Tibial artery (tissue), 4 donors: ENCODE results near the gene MAN1B1.
"Not testable (repeated sequence)": the region's sequence is repeated elsewhere in the genome, so short reads cannot be mapped to it uniquely, and the experiment has no call there.

Experiments used
- DNase-seq, 2 donors: peaks; one replicate each; pipeline ENCODE4 v3.0.0-alpha.2; 2019
- H3K27ac ChIP-seq, 2 donors: fragments of 200-600 bp; sonication (generic) in 1 of 2; 1 replicate in 1 of 2; 2 replicates in 1 of 2; pipeline ENCODE4 v1.5.1; 2018 to 2019; ENCODE audit warnings: mild to moderate bottlenecking in 1 of 2
- H3K27me3 ChIP-seq, 2 donors: fragments of 200-600 bp; sonication (generic) in 1 of 2; one replicate each; pipeline versions ENCODE4 v1.5.1 to v1.6.0; 2016 to 2019
- H3K36me3 ChIP-seq, 3 donors: fragments of 200-600 bp; sonication (generic) in 2 of 3; one replicate each; pipeline ENCODE4 v1.5.1; 2016 to 2019; ENCODE audit warnings: mild to moderate bottlenecking in 2 of 3
- H3K4me1 ChIP-seq, 4 donors: fragments of 200-600 bp; sonication (generic) in 2 of 4; 1 replicate in 3 of 4; 2 replicates in 1 of 4; pipeline ENCODE4 v1.5.1; 2016 to 2019
- H3K4me3 ChIP-seq, 2 donors: fragments of 200-600 bp; sonication (generic) in 1 of 2; 1 replicate in 1 of 2; 2 replicates in 1 of 2; pipeline ENCODE4 v1.5.1; 2018 to 2019; ENCODE audit warnings: mild to moderate bottlenecking in 2 of 2
- H3K9me3 ChIP-seq, 3 donors: fragments of 200-600 bp; sonication (generic) in 1 of 3; one replicate each; pipeline ENCODE4 v1.5.1; 2016 to 2019
- intact Hi-C: fragments of 100-400 bp; cut with DNase I; formaldehyde crosslinking; loops from one replicate; pipeline ENCODE4 v1.15.0; 2023; ENCODE audit warnings: low total_unique reads
- TF ChIP-seq, protein P1 (sequence below), 2 experiments: fragments of 200-600 bp in 1 of 2; fragments of 450-650 bp in 1 of 2; IDR thresholded peaks; one replicate each; pipeline ENCODE4 v1.5.1; 2017 to 2019; ENCODE audit warnings: antibody characterized with exemption in 2 of 2, mild to moderate bottlenecking in 1 of 2, moderate library complexity in 1 of 2

Gene MAN1B1

DNA sequence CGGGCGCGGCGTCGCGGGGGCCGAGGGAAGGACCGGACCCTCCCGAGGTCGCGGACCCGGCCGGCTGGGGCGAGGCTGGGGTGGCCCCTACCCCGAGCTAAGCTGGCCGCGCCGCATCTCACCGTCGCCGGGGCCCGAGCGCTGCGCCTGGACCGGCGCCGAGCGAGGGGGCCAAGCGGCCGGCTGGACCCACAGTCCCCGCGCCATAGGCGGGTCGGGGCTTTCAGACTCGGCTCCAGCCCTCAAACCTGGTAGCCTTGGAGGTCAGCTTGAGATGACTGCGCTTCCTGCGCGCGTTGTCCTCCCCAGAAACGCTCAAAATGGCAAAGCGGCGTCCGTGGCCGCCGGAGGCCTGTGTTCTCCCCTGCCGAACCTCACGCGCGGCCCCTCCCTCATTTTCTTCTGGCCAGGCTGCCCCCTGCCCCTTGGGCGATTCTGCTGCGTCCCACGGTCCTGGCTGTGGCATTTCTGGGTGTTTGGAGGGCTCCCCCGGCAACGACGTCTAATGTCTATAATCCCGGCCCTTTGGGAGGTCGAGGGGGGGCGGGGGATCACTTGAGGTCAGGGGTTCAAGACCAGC is 43.5 kb downstream of the MAN1B1 start:
- Histone ChIP-seq H3K36me3 (no peaks in the 10 kb centered on the region), H3K27ac (no peak overlapping the region), H3K27me3 (peaks cover 0 to 55% of the 10 kb centered on the region in 2 donors), H3K9me3 (peaks cover 0 to 9% (median 8%) of the 10 kb centered on the region in 3 donors), H3K4me1 (peaks cover 0 to 32% (median 19%) of the 10 kb centered on the region in 4 donors), H3K4me3 (peak overlapping the region; percentile 51 to 60)
- no peak for DNase-seq
- TF ChIP-seq, protein P1, sequence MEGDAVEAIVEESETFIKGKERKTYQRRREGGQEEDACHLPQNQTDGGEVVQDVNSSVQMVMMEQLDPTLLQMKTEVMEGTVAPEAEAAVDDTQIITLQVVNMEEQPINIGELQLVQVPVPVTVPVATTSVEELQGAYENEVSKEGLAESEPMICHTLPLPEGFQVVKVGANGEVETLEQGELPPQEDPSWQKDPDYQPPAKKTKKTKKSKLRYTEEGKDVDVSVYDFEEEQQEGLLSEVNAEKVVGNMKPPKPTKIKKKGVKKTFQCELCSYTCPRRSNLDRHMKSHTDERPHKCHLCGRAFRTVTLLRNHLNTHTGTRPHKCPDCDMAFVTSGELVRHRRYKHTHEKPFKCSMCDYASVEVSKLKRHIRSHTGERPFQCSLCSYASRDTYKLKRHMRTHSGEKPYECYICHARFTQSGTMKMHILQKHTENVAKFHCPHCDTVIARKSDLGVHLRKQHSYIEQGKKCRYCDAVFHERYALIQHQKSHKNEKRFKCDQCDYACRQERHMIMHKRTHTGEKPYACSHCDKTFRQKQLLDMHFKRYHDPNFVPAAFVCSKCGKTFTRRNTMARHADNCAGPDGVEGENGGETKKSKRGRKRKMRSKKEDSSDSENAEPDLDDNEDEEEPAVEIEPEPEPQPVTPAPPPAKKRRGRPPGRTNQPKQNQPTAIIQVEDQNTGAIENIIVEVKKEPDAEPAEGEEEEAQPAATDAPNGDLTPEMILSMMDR (IDR thresholded peaks at IDR 0.05): no peak
- intact Hi-C loops: no loop called here

DNA sequence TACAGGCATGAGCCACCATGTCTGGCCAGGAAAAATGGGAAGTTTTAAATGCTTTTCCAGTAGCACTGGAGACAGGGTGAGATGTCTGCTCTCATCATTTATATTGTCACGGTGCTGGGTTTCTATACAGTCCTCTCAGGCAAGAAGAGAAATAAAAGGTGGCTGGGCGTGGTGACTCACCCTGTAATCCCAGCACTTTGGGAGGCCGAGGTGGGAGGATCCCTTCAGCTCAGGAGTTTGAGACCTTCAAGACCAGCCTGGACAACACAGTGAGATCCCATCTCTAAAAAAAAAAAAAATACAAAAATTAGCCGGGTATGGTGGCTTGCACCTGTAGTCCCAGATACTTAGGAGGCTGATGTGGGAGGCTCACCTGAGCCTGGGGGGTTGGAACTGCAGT is 47.4 kb downstream of the MAN1B1 start:
- intact Hi-C loops: no loop called here
- no peak overlapping the region for H3K4me3 ChIP-seq
- DNase-seq: no peak
- TF ChIP-seq, protein P1 (IDR thresholded peaks at IDR 0.05): no peak
- peaks cover 0 to 9% (median 8%) of the 10 kb centered on the region in 3 donors for H3K9me3 ChIP-seq
- H3K27ac ChIP-seq: no peak overlapping the region
- H3K4me1 ChIP-seq: peaks cover 0 to 20% (median 14%) of the 10 kb centered on the region in 4 donors
- H3K27me3 ChIP-seq: peaks cover 0 to 80% of the 10 kb centered on the region in 2 donors
- no peaks in the 10 kb centered on the region for H3K36me3 ChIP-seq

DNA sequence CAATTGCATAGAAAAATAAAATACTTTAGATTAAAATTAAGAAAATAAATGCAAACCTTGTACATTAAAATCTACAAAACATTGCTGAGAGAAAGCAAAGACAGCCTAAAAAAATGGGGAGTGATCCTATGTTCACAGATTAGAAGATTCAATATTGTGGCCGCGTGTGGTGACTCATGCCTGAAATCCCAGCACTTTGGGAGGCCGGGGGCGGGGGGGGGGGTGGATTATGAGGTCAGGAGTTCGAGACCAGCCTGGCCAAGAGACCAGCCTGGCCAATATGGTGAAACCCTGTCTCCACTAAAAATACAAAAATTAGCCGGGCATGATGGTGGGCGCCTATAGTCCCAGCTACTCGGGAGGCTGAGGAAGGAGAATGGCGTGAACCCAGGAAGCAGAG is 48.4 kb downstream of the MAN1B1 start:
- H3K4me3 ChIP-seq, H3K27ac ChIP-seq, H3K9me3 ChIP-seq, DNase-seq, H3K36me3 ChIP-seq, intact Hi-C loops: not testable (repeated sequence)
- Histone ChIP-seq H3K27me3 (peaks cover 0 to 80% of the 10 kb centered on the region in 2 donors), H3K4me1 (peaks cover 0 to 13% (median 6%) of the 10 kb centered on the region in 4 donors)

DNA sequence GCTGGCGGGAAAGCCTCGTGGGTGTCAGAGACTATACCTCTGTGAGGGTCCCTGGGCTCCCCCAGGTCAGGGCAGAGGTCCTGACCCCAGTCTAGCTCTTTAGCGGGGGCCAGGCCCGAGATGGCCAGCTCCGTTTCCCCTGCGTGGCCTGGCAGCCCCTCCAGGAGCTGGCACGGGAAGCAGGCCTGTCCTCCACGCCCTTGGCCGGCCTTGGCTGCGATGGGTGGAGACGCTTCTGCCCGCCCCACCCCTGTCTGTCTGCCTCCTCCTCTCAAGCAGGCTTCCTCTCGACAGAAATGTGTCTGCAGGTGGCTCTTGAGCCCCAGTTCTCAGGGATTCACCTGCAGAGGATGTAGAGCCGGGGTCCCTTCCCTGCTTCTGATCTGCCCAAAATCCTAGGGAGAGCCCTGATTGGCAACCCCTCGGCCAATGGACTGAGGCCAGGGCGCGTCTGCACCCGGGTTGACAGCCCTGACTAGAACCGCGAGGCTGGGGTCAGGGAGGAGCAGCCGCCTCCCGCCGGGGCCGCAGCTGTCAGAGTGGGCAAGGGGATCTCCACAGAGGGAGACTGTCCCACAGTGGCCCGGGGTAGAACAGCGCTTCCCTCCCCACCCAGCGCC is 49.6 kb downstream of the MAN1B1 start:
- no peaks in the 10 kb centered on the region for H3K9me3 ChIP-seq
- H3K4me3 ChIP-seq: no peak overlapping the region
- H3K36me3 ChIP-seq: no peaks in the 10 kb centered on the region
- DNase-seq: no peak
- TF ChIP-seq, protein P1 (IDR thresholded peaks at IDR 0.05): no peak
- no peak overlapping the region for H3K27ac ChIP-seq
- peaks cover 0 to 82% of the 10 kb centered on the region in 2 donors for H3K27me3 ChIP-seq
- intact Hi-C loops: no loop called here
- peaks cover 0 to 9% (median 5%) of the 10 kb centered on the region in 4 donors for H3K4me1 ChIP-seq

DNA sequence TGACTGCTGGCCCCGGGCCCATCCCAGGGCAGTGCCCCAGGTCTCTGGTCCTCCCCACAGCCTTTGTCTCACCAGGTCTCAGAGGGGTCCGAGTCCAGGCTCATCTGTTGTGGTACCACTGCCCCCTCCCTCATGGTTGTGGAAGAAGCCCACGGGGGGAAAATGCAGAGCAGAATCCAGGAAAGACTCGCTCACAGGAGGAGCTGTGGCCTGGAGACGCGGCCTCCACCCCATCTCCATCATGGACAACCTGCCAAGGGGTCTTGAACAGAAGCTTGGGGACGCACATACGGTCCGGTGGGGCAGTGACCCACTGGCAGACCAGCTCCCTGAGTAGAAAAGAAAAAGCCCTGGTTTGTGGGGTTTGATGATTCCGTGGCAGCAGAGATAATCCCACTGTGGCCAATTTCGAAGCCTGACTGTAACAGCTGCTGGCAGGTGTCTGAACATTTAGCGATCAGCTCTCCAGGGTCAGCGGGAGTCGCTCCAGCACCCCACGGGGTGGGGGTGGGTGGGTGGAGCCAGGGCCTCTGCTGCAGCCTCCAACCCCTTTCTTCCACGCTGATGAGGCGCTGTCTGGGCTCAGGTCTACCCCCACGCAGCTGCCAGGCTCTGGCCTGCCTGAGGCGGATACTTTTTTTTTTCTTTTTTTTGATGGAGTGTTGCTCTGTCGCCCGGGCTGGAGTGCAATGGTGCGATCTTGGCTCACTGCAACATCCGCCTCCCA is 50.3 kb downstream of the MAN1B1 start:
- DNase-seq: no peak

More for the DNA sequence above, 50.3 kb downstream of the MAN1B1 start:
- Histone ChIP-seq H3K4me1 (peaks cover 0 to 9% (median 5%) of the 10 kb centered on the region in 4 donors), H3K36me3 (no peaks in the 10 kb centered on the region), H3K27ac (no peak overlapping the region), H3K27me3 (peaks cover 0 to 87% of the 10 kb centered on the region in 2 donors), H3K4me3 (no peak overlapping the region), H3K9me3 (no peaks in the 10 kb centered on the region)
- TF ChIP-seq, protein P1 (IDR thresholded peaks at IDR 0.05): no peak
- intact Hi-C loops: no loop called here
